B cell (primary cell): Measurements from ENCODE around the gene MTX3. TPM values are rescaled to one million over a fixed set of nuclear protein-coding genes. Genes with fewer than 3 reads are reported as not detected.

Experiments
- ATAC-seq: fragments of 200-7000 bp; cut with Tn5 transposase; one replicate; pipeline ENCODE4 v1.10.0; 2021; ENCODE audit warnings: low read depth, mild to moderate bottlenecking, moderate number of reproducible peaks, moderate library complexity
- CTCF ChIA-PET: fragments of 350-600 bp; sonication (Branson Sonifier 250); formaldehyde crosslinking; loops from one replicate; lab custom pipeline; 2021; ENCODE audit warnings: antibody characterized with exemption, inconsistent platforms; lab: Charles Lee
- POLR2A ChIA-PET: fragments of 350-600 bp; sonication (Branson Sonifier 250); formaldehyde crosslinking; loops from one replicate; lab custom pipeline; 2021; ENCODE audit warnings: antibody characterized with exemption; lab: Charles Lee
- DNase-seq: peaks from one replicate; pipeline ENCODE4 v3.0.0; 2013
- H2AFZ ChIP-seq: 2 replicates; pipeline ENCODE4 v1.6.1; 2012; ENCODE audit warnings: mild to moderate bottlenecking, low read depth, low read length; ENCODE audit not compliant: insufficient read depth, poor library complexity, severe bottlenecking
- H3K27ac ChIP-seq, 2 donors: 1 replicate in 1 of 2; 2 replicates in 1 of 2; pipeline ENCODE4 v1.5.1; 2012 to 2013; ENCODE audit warnings: low read length in 2 of 2, mild to moderate bottlenecking in 2 of 2, moderate library complexity in 1 of 2
- H3K27me3 ChIP-seq, 4 experiments: fragments of 200-600 bp in 1 of 4; sonication (generic) in 1 of 4; replicated peaks in 1 of 4; 1 replicate in 2 of 4; 2 replicates in 2 of 4; pipeline versions ENCODE4 v1.6.1 to v1.7.0; 2013 to 2016; ENCODE audit warnings: low read length in 3 of 4, mild to moderate bottlenecking in 2 of 4, mixed read lengths in 1 of 4, moderate library complexity in 1 of 4; ENCODE audit not compliant: insufficient read depth in 4 of 4, control insufficient read depth in 3 of 4; ENCODE audit errors: control extremely low read depth in 1 of 4
- H3K36me3 ChIP-seq, 2 experiments: replicated peaks in 1 of 2; 1 replicate in 1 of 2; 2 replicates in 1 of 2; pipeline versions ENCODE4 v1.6.1 to v1.7.1; 2013; ENCODE audit warnings: low read length in 1 of 2; ENCODE audit not compliant: insufficient read depth in 2 of 2, control insufficient read depth in 1 of 2; ENCODE audit errors: control extremely low read depth in 1 of 2, extremely low read depth in 1 of 2
- H3K4me1 ChIP-seq, 2 donors: fragments of 200-600 bp in 1 of 2; sonication (generic) in 1 of 2; 1 replicate in 1 of 2; 2 replicates in 1 of 2; pipeline versions ENCODE4 v1.5.1 to v1.6.1; 2013 to 2017; ENCODE audit warnings: low read length in 2 of 2; ENCODE audit not compliant: control insufficient read depth in 2 of 2, insufficient read depth in 2 of 2
- H3K4me2 ChIP-seq: replicated peaks from 2 replicates; pipeline ENCODE3; 2012; ENCODE audit warnings: mild to moderate bottlenecking, low read depth, low read length; ENCODE audit not compliant: poor library complexity, severe bottlenecking
- H3K4me3 ChIP-seq, 5 experiments: fragments of 200-600 bp in 1 of 5; sonication (generic) in 1 of 5; 1 replicate in 3 of 5; 2 replicates in 2 of 5; pipeline versions ENCODE4 v1.5.1 to v1.7.0; 2011 to 2016; ENCODE audit warnings: low read length in 4 of 5, mild to moderate bottlenecking in 4 of 5, low read depth in 2 of 5, control low read depth in 1 of 5, moderate library complexity in 1 of 5; ENCODE audit not compliant: insufficient read depth in 1 of 5; ENCODE audit errors: control extremely low read depth in 1 of 5, extremely low read depth in 1 of 5
- H3K79me2 ChIP-seq: fragments of 200-600 bp; sonication (generic); one replicate; pipeline ENCODE4 v1.6.0; 2016; ENCODE audit warnings: low read length; ENCODE audit not compliant: control insufficient read depth, insufficient read depth
- H3K9ac ChIP-seq: fragments of 200-600 bp; sonication (generic); 2 replicates; pipeline ENCODE4 v1.6.1; 2017; ENCODE audit warnings: mild to moderate bottlenecking, low read length, moderate library complexity
- H3K9me3 ChIP-seq, 3 donors: one replicate each; pipeline versions ENCODE4 v1.6.1 to v1.7.1; 2013; ENCODE audit warnings: low read length in 2 of 3; ENCODE audit not compliant: control insufficient read depth in 2 of 3, insufficient read depth in 1 of 3; ENCODE audit errors: control extremely low read depth in 1 of 3
- H4K20me1 ChIP-seq: 2 replicates; pipeline ENCODE4 v1.6.0; 2012; ENCODE audit warnings: mild to moderate bottlenecking, low read length; ENCODE audit not compliant: insufficient read depth, control insufficient read depth, poor library complexity, severe bottlenecking
- H3K27ac Mint-ChIP-seq: one replicate; pipeline ENCODE4 v1.8.0; 2021; ENCODE audit warnings: mixed read lengths
- H3K27me3 Mint-ChIP-seq: one replicate; pipeline ENCODE4 v1.8.0; 2021; ENCODE audit warnings: mixed read lengths
- H3K4me1 Mint-ChIP-seq: one replicate; pipeline ENCODE4 v1.8.0; 2021; ENCODE audit warnings: mixed read lengths
- H3K4me3 Mint-ChIP-seq: one replicate; pipeline ENCODE4 v1.8.0; 2021; ENCODE audit warnings: mixed read lengths
- H3K9me3 Mint-ChIP-seq: one replicate; pipeline ENCODE4 v1.8.0; 2022; ENCODE audit warnings: mixed read lengths; ENCODE audit not compliant: insufficient read depth
- EZH2 ChIP-seq: IDR thresholded peaks from 2 replicates; pipeline ENCODE4 v1.6.1; 2012; ENCODE audit warnings: borderline replicate concordance, low read depth, mild to moderate bottlenecking, moderate library complexity, low read length; ENCODE audit not compliant: insufficient read depth, poor library complexity, severe bottlenecking
- WGBS: methylation state at CpG from one replicate; pipeline ENCODE4 v1.1.5; 2013; ENCODE audit warnings: missing lambda C conversion rate; ENCODE audit not compliant: insufficient coverage; 5-methylcytosine and 5-hydroxymethylcytosine counted together
- intact Hi-C: fragments of 100-400 bp; cut with micrococcal nuclease; formaldehyde crosslinking; loops from one replicate; pipeline ENCODE4 v1.10.0; 2022
- polyA plus RNA-seq: library from polyadenylated mRNA; depleted of rRNA; stranded (reverse); fragments of >200 nt; gene quantifications from 2 replicates; pipeline ENCODE4 v1.2.3, GENCODE V29; 2012
- total RNA-seq, 2 donors: library from RNA; stranded (reverse); fragments of 120-200 nt in 1 of 2; gene quantifications; 1 replicate in 1 of 2; 2 replicates in 1 of 2; pipeline versions ENCODE4 v1.2.3 to v1.2.4, GENCODE V29; 2013 to 2022
- TF ChIP-seq, protein P1 (sequence below): fragments of 200-600 bp; IDR thresholded peaks from one replicate; pipeline ENCODE4 v1.8.0; 2022; ENCODE audit warnings: antibody characterized with exemption, mild to moderate bottlenecking

MTX3 gene
- total and polyA plus RNA-seq, 2 donors (not counting 1 experiment from before 2014, with no cell fraction given), result 7.9 to 21.0 TPM

- Histone ChIP-seq H3K36me3 (peaks cover 12 to 46% of the 10 kb centered on the region in 2 experiments), H3K9ac (peak overlapping the region; percentile 5), H3K27me3 (no peaks in the 10 kb centered on the region), H3K9me3 (peaks cover 0 to 4% (median 0%) of the 10 kb centered on the region in 3 donors), H3K4me2 (no peak overlapping the region), H4K20me1 (no peaks in the 10 kb centered on the region), H3K4me1 (peaks cover 13 to 22% of the 10 kb centered on the region in 2 donors), H2AFZ (no peak overlapping the region), H3K79me2 (peaks cover 2% of the 10 kb centered on the region), H3K27ac (peak overlapping the region in 1 of 2 donors; percentile 45), H3K4me3 (no peak overlapping the region)
- peaks cover 26% of the 10 kb centered on the region for H3K4me1 Mint-ChIP-seq
- peak overlapping the region; percentile 69 for H3K27ac Mint-ChIP-seq
- no peak for TF ChIP-seq EZH2
- TF ChIP-seq, protein P1, sequence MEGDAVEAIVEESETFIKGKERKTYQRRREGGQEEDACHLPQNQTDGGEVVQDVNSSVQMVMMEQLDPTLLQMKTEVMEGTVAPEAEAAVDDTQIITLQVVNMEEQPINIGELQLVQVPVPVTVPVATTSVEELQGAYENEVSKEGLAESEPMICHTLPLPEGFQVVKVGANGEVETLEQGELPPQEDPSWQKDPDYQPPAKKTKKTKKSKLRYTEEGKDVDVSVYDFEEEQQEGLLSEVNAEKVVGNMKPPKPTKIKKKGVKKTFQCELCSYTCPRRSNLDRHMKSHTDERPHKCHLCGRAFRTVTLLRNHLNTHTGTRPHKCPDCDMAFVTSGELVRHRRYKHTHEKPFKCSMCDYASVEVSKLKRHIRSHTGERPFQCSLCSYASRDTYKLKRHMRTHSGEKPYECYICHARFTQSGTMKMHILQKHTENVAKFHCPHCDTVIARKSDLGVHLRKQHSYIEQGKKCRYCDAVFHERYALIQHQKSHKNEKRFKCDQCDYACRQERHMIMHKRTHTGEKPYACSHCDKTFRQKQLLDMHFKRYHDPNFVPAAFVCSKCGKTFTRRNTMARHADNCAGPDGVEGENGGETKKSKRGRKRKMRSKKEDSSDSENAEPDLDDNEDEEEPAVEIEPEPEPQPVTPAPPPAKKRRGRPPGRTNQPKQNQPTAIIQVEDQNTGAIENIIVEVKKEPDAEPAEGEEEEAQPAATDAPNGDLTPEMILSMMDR, result no peak
- no peak for DNase-seq
- ATAC-seq, result no peak
- CTCF ChIA-PET, result interaction anchor here (0.7 to 0.9 kb wide), 2 partner anchors 8 to 1921 kb away, joined by 3 read pairs; partner anchors contain the start of gene MTX3
- WGBS, result no CpG with 5 or more reads among the region's 1 CpG
- H3K4me3 Mint-ChIP-seq, result peak overlapping the region; percentile 21
- intact Hi-C loops, result no loop called here
- H3K27me3 Mint-ChIP-seq, result no peaks in the 10 kb centered on the region
- POLR2A ChIA-PET, result no interaction called here
- no peaks in the 10 kb centered on the region for H3K9me3 Mint-ChIP-seq
Measured at GRCh38 chr5:79982136-79982535, 8.9 kb downstream of the MTX3 start.

- no peak overlapping the region for H3K4me3 ChIP-seq
- H3K4me1 ChIP-seq, result peaks cover 10 to 15% of the 10 kb centered on the region in 2 donors
- no peaks in the 10 kb centered on the region for H4K20me1 ChIP-seq
- H3K27ac Mint-ChIP-seq, result no peak overlapping the region
- H3K27me3 ChIP-seq, result no peaks in the 10 kb centered on the region
- no peak overlapping the region for H2AFZ ChIP-seq
- ChIA-PET CTCF (no interaction called here), POLR2A (no interaction called here)
- H3K4me2 ChIP-seq, result no peak overlapping the region
- H3K9me3 Mint-ChIP-seq, result no peaks in the 10 kb centered on the region
- ATAC-seq, result no peak
- peaks cover 2% of the 10 kb centered on the region for H3K79me2 ChIP-seq
- TF ChIP-seq EZH2, result no peak
- TF ChIP-seq, protein P1, result no peak
- H3K9me3 ChIP-seq, result peaks cover 0 to 4% (median 0%) of the 10 kb centered on the region in 3 donors
- H3K27ac ChIP-seq, result no peak overlapping the region
- intact Hi-C loops, result no loop called here
- no peaks in the 10 kb centered on the region for H3K27me3 Mint-ChIP-seq
- WGBS, result 98% methylated on average over 4 of the region's 7 CpGs
- no peak overlapping the region for H3K9ac ChIP-seq
- peaks cover 15% of the 10 kb centered on the region for H3K4me1 Mint-ChIP-seq
- DNase-seq, result no peak
- H3K4me3 Mint-ChIP-seq, result no peak overlapping the region
- peaks cover 3 to 18% of the 10 kb centered on the region in 2 experiments for H3K36me3 ChIP-seq
Measured at GRCh38 chr5:79976759-79977515, 14.1 kb downstream of the MTX3 start.
